ENCODE results near the gene GAN.

DNA sequence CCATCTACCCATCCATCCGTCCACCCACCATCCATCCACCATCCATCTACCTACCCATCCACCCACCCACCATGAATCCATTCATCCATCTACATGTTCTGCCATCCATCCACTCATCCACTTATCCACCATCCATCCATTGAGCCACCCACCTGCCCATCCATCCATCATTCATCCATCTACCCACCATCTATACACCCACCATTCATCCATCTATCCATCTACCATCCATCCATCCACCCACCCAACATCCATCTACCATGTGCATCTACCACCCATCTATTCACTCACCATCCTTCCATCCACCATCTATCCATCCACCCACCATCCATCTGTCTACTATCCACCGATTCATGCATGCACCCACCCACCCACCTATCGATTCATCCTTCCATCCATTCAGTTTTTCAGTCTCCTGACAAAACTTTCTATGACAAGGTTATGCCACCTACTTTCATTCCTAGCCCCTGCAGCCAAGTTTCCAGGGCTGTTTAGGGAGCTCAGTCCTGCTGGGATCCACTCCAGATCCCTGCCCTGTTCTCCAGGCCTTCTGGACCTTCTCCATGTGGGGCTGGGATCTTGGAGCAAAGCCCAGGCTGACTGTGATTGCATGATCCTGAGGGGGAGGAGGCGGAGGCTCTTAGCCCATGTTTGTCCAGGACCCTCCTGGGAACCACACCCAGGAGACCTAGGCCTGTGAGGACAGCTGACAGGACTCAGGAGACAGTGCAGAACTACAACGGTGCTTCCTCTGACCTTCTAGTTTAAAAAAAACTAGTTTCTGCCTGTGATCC, 48.9 kb upstream of the GAN start:
- TF ChIP-seq, protein P1, sequence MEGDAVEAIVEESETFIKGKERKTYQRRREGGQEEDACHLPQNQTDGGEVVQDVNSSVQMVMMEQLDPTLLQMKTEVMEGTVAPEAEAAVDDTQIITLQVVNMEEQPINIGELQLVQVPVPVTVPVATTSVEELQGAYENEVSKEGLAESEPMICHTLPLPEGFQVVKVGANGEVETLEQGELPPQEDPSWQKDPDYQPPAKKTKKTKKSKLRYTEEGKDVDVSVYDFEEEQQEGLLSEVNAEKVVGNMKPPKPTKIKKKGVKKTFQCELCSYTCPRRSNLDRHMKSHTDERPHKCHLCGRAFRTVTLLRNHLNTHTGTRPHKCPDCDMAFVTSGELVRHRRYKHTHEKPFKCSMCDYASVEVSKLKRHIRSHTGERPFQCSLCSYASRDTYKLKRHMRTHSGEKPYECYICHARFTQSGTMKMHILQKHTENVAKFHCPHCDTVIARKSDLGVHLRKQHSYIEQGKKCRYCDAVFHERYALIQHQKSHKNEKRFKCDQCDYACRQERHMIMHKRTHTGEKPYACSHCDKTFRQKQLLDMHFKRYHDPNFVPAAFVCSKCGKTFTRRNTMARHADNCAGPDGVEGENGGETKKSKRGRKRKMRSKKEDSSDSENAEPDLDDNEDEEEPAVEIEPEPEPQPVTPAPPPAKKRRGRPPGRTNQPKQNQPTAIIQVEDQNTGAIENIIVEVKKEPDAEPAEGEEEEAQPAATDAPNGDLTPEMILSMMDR (IDR thresholded peaks at IDR 0.05): no peak
- peak; percentile 76 for TF ChIP-seq POLR2AphosphoS5 (IDR thresholded peaks at IDR 0.05)
- TF ChIP-seq POLR2A (IDR thresholded peaks at IDR 0.05): no peak
- no peak for TF ChIP-seq EP300 (IDR thresholded peaks at IDR 0.05)

Data from gastroesophageal sphincter (tissue), 3 donors.